Epithelial cell of esophagus (primary cell): ENCODE data around the gene SH2D2A.

Experiments used
- DNase-seq: peaks from one replicate; pipeline ENCODE4 v3.0.0; 2010; ENCODE audit warnings: low read depth
- H3K4me3 ChIP-seq: 2 replicates; pipeline ENCODE4 v1.5.1; 2011; ENCODE audit warnings: mild to moderate bottlenecking, low read length, control low read depth
- CTCF ChIP-seq: IDR thresholded peaks from 2 replicates; pipeline ENCODE4 v1.5.1; 2011; ENCODE audit warnings: low read depth, mild to moderate bottlenecking, low read length, control low read depth, inconsistent platforms; ENCODE audit not compliant: insufficient read depth; ENCODE audit errors: missing control alignments

Gene SH2D2A

GRCh38 chr1:156804572-156805243 is 11.9 kb downstream of the SH2D2A start:
- H3K4me3 ChIP-seq, result no peak overlapping the region
- no peak for TF ChIP-seq CTCF
- no peak for DNase-seq

GRCh38 chr1:156804026-156804425 is 12.6 kb downstream of the SH2D2A start:
- no peak overlapping the region for H3K4me3 ChIP-seq
- DNase-seq, result no peak
- no peak for TF ChIP-seq CTCF

GRCh38 chr1:156803086-156803851 is 13.4 kb downstream of the SH2D2A start:
- peak; percentile 31 for DNase-seq
- TF ChIP-seq CTCF, result no peak
- no peak overlapping the region for H3K4me3 ChIP-seq

GRCh38 chr1:156802421-156802935 is 14.2 kb downstream of the SH2D2A start:
- TF ChIP-seq CTCF, result no peak

GRCh38 chr1:156801409-156802121 is 15.1 kb downstream of the SH2D2A start:
- no peak overlapping the region for H3K4me3 ChIP-seq
- no peak for TF ChIP-seq CTCF
- DNase-seq, result no peak

More at GRCh38 chr1:156802421-156802935, 14.2 kb downstream of the SH2D2A start:
- DNase-seq, result no peak
- no peak overlapping the region for H3K4me3 ChIP-seq

GRCh38 chr1:156797212-156797871 is 19.3 kb downstream of the SH2D2A start:
- DNase-seq, result peak; percentile 72
- peak; percentile 89 for TF ChIP-seq CTCF
- H3K4me3 ChIP-seq, result no peak overlapping the region
